GM19035 (cell line): ENCODE measurements around the gene GPD1L.
A peak's percentile ranks its signal among the peaks of the same experiment; 100 is the strongest.

Source experiments
- ATAC-seq: cut with Tn5 transposase; IDR thresholded peaks from one replicate; pipeline ENCODE4 v1.9.1; 2021; ENCODE audit not compliant: unreplicated experiment

The GPD1L gene

DNA sequence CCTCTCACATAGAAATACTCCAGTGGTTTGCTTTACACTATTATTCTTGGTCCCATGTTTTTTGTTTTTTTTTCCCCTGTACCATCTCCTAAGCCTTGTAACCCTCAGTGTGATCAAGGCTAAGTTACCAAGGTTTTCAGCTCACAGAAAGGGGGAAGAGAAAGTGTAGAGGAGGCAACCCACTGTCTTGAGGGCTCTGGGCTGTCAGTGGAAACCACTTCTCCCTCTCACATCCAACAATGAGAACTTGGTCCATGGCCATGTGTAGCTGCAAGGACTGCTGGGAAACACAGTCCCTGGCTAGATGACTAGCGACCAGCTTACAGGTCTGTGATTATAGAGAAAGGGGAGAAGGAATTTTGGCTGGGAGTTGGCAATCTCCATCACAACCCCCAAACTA is 30.3 kb downstream of the GPD1L start:
- no peak for ATAC-seq

DNA sequence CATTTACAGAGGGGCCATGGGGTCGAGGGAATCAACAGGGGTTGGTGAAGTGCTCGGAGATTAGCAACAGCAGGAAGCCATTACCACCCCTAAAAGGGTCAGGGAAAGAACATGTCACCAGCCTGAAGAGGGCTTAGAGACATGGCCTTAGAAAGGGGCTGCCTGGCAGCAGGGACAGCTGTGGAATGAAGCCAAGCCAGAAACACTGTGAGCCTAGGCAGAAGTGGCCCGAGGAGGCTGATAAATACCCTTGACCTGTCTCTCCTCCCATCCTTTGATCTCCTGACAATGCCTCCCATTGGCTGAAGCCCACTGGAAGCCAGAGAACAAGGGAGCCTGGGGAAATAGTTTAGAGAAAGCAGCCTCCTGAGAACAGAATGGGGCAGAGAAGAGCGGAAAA is 31.4 kb downstream of the GPD1L start:
- ATAC-seq: no peak

DNA sequence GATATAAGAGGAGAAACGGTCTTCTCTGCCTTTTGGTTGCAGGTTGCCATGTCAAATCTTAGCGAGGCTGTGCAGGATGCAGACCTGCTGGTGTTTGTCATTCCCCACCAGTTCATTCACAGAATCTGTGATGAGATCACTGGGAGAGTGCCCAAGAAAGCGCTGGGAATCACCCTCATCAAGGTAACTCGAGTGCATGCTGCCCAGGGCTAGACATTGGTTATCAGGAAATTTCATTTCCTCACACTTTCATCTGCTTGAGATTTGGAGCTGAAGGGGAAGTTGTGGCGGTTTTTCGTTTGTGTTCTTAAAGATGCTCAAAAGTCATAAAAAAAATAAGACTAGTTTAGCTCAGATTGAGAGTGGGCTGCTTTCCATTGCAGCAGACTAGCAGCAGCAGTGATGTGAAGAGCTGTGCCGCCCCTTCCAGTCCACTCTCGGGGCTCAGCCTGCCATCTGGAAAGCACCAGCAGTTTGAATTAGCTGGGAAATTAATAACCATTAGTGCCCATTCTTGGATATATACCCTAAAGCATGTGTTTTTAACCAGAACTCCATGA is 32.2 kb downstream of the GPD1L start:
- ATAC-seq: no peak

DNA sequence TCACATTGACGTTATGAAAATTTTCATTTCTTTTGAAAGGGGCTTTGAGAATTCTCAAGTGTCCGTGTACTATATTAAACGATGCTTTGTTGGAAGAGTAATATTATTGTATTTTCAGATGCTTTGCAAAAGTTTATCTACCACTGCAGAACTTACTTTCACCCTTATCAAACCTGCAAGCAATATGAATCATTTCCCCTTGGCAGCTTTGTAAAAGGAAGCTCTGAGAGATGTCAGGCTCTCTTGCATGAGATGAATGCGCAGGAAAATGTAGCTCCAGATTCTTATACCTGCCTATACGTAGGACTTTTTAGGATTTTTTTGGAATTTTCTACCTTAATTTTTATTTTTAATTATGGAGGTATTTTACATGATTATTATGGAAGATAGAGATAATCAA is 34.5 kb downstream of the GPD1L start:
- ATAC-seq: no peak

DNA sequence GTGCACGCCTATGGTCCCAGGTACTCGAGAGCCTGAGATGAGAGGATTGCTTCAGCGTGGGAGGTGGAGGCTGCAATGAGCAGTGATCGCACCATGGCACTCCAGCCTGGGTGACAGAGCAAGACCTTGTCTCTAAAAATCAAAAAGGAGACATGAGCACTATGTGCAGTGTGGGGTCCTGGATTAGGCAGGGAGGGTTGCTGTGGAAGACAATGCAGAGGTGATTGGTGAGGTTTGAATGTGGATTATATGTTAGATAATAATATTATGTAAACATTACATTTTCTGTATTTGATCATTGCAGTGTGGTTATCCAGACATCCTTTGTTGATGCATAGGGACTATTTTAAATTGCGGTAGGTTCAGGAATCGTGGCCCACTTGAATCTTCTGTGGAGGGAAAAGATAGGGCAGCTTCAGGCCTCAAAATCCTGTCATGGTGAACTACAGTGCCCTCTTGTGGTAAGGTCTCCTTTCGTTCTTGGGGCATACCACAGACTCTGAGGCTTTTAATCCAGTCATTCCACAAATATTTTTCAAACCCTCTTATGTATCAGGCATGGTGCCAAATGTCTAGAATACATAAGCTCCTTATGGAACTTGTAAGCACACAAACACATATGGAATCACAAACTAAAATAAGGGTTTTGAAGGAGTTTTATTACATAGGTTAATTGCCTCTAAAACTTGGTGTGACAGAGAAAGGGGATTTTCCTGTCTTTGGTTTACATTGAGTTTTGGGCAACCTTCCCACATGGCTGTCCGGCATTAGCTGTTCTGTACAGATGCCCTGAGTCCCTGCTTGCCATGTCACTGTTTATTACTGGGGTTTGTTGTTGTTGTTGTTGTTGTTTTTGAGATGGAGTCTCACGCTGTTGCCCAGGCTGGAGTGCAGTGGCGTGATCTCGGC is 37.7 kb downstream of the GPD1L start:
- peak; percentile 71 for ATAC-seq

DNA sequence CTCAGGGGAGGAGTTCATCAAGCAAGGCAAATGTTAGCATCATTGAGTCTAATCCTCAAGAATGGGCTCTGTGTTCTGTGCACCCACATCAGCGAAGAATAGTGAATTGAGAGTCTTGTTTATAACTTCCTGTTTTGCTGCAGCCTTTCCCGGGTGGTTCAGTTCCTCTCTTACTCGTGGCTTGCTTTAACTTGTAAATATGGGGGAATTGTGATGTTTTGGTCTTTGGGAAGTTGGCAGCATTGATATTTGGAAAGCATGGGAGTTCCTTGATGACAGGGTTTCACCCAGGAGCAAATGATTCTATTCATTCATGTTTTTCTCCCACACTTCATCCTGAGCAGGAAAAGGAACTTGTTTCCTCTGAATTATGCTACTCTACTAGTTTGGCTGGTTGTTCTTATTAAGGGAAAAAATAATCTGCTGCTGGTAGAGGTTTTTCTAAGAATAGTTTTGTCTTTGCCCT is 40.4 kb downstream of the GPD1L start:
- ATAC-seq: no peak

DNA sequence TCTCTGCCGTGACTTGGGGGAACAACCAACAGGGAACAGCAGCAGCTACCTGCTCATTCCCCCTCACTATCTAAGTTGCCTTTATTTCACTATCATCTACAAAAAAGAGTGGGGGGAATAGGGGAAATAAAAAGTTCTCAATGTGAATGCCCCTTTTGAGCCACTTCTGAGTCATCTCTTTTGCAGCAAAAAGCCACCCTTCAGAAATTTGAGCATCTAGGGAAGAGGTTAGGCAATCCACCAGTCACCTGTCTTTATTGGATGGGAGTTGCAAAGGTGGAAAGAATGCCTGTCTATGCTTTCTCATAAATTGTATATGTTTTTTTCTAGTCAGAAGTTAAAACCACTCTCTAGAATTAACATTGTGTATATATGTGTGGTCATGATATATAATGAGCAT is 41.1 kb downstream of the GPD1L start:
- no peak for ATAC-seq

DNA sequence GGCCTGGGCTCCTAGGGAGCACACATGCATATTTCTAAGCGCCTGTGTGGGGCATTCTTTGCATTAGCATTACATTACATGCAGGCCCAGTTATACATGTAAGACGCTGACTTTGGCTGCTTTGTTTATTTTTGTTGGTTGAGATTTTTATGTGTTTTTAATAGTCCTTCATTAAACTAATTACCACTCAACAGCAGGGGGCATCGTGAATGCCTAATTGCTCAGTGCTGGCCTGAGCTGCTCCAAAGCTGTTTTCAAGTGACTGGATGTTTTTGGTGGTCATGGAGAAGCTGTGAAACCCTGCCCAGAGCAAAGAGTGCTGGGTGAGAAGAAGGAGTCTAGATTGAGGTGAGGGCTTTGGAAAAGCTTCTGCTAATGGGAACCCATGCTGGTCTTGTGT is 41.5 kb downstream of the GPD1L start:
- no peak for ATAC-seq

DNA sequence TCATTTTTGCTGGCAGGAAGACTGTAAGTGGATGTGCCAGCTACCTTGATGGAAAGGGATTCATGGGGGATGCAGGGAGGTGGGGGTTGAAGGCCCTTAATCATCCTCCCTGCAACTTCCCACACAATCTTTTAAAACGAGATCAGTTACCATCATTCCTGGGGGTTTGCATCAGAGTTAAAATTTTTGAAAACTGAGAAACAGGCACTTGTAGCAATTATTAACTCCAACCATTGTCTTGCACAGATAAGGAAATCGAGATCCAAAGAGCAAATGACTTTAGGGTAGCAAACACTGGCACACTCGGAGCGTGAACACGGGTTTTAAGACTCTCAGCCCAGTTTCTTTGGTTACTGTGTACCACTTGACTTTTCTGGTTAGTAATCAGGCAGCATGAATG is 41.9 kb downstream of the GPD1L start:
- ATAC-seq: no peak

DNA sequence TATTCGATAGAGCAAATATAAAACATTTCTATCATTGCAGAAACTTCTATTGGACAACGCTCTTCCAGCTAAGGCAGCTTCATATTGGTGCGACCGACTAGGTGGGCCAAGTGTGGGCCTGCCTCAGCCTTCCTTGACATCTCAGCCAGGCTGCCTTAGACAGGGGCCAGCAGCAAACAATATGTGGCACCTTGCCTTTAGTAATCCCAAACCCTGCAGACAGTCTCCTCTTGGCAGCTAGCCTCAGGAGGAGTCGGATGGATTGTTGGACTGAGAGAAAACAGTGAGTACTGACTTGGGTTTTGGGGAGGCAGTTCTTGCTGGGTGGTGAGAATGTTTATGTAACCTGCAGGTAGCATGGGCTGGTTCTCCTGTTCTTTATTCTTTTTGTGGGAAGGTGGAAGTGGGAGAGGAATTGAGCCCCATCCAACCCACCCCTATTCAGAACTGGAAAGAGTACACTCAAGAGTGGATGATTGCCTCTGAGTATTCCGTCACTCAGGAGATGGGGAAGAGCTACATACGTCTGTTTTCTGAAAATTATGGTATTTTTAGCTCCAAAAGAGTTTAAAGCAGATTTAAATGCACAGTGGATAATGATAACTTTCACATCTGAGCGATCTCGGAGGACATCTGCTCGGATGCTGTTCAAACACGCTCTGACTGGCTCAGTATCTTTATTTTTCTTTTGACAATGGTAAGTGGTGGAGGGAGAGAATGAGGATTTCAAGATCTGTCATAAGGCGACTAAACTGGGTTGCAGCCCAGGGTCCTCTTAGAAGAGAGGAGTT is 47.2 kb downstream of the GPD1L start:
- no peak for ATAC-seq

DNA sequence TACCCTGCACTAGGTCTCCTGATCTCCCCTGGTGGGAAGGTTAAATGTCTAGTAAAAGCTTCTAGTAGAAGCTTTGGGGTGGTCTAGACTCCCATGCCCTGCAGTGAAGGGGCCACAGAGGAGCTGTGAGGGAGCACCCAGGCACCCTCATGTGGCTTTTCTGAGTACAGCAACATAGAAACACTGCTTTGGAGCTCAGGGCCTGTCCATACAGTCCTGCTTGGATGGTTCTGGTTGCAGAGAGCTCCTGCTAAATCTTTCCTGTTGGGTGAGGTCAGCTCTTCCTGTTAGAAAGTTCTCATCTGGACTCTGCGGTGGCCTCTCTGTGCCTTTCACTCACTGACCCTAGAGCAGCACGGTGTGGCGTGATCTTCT is 47.8 kb downstream of the GPD1L start:
- no peak for ATAC-seq

DNA sequence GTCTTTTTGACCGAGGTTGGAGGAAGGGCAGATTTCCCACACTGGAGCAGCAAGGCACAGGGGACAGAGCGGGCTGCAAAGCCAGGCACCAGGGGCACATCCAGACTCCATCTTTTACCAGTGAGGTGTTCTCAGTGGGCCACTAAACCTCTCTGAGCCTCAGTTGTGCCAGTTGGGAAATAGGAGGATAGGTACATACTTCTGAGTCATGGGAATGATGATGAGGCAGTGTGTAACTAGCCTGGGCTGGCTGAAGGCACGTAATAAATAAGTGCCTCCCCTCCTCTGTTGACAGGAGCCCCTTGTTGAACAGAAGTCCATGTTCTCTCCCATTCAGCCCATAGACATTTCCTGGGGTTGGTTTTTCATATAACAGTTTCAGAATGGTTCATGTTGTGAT is 48.7 kb downstream of the GPD1L start:
- no peak for ATAC-seq

DNA sequence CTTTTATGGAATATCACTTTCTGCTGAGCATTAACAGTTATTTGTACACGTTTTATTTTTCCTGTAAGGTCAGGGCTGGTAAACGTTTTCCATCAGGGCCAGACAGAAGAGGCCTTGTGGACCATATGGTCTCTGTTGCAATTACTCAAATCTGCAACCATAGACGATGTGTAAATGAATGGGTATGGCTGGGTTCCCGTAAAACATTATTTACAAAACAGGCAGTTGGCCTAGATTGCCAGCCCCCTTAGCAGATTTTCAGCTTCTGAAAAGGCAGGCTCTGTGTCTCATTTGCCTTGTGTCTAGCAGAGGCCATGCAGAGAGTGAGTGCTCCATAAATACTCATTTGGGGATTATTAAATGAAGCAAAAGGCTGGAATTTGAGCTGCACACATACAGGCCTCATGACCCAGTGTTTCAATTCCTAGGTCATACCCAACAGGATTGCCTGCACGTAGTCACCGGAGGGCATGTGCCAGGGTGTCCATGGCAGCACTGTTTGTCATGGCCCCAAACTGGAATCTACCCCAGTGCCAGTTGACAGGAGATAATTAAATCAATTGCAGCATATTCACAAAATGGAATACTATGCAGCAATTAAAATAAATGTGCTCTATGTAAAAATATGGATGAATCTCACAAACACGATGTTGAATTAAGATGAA is 51.3 kb downstream of the GPD1L start:
- ATAC-seq: no peak

DNA sequence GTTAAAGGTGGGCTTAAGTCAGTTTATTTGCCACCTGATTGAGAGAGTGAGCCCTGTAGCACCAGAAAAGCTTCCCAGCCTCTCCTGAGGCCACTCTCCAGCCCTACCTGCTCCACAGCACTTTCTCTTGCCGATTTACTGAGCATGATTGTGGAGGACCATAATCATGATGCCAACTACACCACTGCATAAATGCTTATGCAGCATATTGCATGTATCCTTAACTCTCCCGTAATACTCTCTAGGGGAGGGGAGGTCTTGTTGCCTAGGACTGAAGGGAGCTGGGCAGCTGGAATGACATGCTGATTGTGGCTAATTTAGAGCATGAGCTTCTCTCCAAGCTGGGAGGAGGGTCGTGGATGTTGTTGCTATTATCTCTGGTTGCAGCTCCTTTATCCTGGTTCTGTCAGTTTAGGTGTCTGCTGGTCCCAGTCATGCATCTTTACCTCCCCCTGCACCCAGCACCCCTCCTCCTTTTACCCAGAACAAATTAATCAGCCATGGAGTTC is 54.3 kb downstream of the GPD1L start:
- no peak for ATAC-seq

DNA sequence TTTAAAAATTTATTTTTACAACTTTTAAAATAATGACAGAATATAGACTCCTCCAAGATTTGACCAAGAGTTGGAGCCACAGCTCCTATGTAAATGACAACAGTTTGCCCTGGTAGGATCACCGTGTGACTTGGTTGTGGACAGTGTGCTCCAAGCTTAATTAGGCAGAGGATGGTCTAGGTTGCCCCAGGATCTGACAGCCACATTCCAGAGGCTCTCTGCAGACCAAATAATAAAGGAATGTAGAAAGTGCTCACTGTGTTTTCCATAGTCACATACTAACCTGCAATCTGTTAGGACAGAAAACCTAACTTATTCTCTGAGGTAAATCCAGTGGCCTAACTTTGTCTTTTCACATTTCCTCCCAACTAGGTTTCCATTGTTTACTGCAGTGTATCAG is 59.0 kb downstream of the GPD1L start:
- no peak for ATAC-seq

DNA sequence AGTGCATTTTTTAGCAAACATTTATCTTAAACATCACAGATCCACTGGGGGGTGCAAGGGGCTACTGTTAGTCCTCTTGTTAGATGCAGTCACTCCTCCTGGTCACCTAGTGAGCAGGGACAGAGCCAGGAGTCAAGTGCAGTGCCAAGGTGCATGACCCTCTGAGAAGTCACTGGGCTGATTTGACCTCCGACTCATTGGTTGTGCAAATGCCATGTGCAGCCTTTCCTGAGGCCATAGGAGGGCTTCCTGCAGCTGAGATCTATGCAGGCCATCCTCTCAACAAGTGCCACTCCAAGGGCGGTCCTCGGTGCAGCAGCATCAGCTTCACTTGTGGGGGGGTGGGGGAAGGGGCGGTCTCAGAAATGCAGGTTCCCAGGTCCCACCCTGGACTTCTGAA is 60.2 kb downstream of the GPD1L start:
- ATAC-seq: no peak

DNA sequence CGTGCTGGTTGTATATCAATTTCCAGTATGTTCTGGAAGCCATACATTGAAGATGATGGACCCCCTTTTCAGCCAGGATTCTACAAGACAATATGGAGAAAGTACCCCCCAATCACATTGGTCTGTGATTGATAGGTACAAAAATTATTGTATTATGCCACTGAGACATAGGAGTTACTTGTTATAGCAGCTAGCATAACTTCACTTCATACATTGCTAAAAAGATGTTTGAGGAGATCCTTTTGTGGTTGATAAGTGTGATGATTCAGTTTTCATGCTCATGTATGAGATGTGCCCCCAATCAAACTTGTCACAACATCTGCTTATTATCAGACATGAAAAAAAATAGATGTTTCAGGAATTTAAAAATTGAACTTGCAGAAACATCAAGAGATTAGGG is 66.0 kb downstream of the GPD1L start:
- ATAC-seq: no peak

DNA sequence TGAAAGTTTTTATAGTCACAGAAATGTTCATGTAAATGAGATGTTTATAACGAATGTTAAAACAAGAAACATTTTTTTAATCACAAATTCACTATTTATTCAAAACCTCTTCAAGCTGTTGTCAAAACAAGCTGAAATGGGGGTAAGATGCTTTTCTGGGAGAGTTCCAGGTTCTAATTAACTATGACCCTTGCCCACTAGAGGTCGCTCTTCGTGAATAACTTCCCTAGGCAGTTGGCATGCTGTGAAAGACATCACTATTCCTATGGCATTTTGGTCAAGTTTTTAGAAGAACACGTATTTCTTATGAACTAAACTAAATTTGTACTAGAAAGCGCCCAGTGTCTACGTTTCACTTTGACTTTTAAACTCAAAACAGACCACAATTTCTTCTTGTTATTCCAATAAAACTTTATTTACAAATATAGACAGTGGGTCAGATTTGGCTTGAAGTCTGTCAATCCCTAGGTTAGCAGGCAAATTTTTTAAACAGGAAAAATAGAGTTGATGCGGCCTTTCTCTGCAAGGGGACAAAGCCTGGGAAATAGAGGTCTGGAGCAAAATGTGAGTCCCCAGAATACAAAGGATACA is 69.3 kb downstream of the GPD1L start:
- no peak for ATAC-seq

DNA sequence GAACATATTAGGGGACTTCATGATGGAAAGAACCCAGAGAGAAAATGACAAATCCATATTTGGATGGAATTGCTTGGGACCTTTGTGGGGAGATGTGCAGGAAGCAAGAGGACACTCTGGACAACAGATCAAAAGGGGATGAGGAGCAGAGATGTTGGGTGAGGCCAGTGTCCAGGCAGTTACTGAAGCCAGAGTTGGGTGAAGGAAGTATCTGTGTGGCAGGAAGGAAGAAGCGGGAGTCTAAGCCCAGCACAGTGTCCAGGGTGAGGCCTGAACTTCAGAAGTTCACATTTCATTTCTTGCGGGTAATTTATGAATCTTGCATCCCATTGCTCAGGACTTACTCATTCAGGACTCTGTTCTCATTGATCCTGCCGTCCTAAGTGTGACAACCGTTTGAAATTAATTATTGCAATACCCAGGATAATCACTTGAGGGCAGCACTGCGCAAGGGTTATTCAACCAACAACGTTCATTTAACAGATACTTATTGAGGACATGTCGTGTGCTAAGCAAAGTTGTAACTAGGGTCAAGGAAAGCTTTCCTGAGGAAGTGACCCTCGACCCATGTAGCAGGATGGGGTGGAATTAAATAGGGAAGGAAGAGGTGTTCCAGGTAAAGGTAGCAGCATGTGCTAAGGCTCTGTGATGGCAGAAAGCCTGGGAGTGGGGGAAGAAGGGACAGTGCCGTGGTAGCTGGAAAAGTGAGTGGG is 70.7 kb downstream of the GPD1L start:
- peak; percentile 56 for ATAC-seq

DNA sequence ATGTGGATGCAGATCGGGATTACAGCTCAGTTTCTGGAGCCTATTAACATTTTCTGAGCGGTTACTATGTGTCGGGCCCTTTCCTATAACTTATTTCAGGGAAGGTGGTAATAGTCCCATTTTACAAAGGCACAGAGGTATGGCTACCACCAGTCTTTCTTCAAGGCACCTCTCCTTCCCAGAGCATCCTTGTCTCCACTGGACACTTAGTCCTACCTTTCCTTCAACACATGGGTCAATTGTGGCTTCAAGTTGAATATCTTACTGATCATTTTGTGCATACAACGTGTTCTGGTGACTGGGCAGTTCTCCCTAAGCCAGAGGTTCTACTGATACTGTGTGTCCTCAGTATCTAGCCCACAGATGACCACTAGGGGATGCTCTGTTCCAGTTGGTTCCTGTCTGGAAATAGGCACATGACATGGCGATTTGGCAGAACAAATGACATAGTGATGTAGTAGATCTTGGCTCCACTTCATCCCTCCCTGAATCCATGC is 71.3 kb downstream of the GPD1L start:
- ATAC-seq: peak; percentile 79
